Neuronal stem cell (in vitro differentiated cells): ENCODE measurements around the gene IL17C.

Experiments
- DNase-seq: peaks from one replicate; pipeline ENCODE4 v3.0.0-alpha.2; 2013; ENCODE audit warnings: low spot score
- H2AFZ ChIP-seq: one replicate; pipeline ENCODE4 v1.6.1; 2013; ENCODE audit warnings: mild to moderate bottlenecking, low read length, inconsistent platforms
- H2AK5ac ChIP-seq: 2 replicates; pipeline ENCODE4 v1.6.1; 2013; ENCODE audit warnings: low read depth, mild to moderate bottlenecking, inconsistent platforms, low read length, moderate library complexity, mixed read lengths
- H2BK120ac ChIP-seq: 2 replicates; pipeline ENCODE4 v1.6.1; 2013; ENCODE audit warnings: low read depth, mild to moderate bottlenecking, inconsistent platforms, low read length, moderate library complexity, mixed read lengths
- H2BK12ac ChIP-seq: one replicate; pipeline ENCODE4 v1.6.1; 2013; ENCODE audit warnings: low read length, inconsistent platforms
- H2BK15ac ChIP-seq: 2 replicates; pipeline ENCODE4 v1.6.1; 2013; ENCODE audit warnings: mild to moderate bottlenecking, low read length, inconsistent platforms, mixed read lengths
- H2BK5ac ChIP-seq: one replicate; pipeline ENCODE4 v1.6.1; 2013; ENCODE audit warnings: inconsistent platforms, mild to moderate bottlenecking, low read length, moderate library complexity
- H3K14ac ChIP-seq: one replicate; pipeline ENCODE4 v1.6.1; 2013; ENCODE audit warnings: low read length, inconsistent platforms
- H3K18ac ChIP-seq: 2 replicates; pipeline ENCODE4 v1.6.1; 2013; ENCODE audit warnings: low read length, inconsistent platforms
- H3K23ac ChIP-seq: 2 replicates; pipeline ENCODE4 v1.6.1; 2013; ENCODE audit warnings: low read depth, mild to moderate bottlenecking, mixed read lengths, low read length, inconsistent platforms; ENCODE audit not compliant: poor library complexity
- H3K27ac ChIP-seq: replicated peaks from 3 replicates; pipeline ENCODE4 v1.5.1; 2013; ENCODE audit warnings: low read length, inconsistent platforms
- H3K27me3 ChIP-seq, 3 experiments: 2 replicates each; pipeline ENCODE4 v1.6.1; 2013; ENCODE audit warnings: low read length in 3 of 3, mild to moderate bottlenecking in 2 of 3, inconsistent platforms in 1 of 3, low read depth in 1 of 3, mixed read lengths in 1 of 3, moderate library complexity in 1 of 3; ENCODE audit not compliant: control insufficient read depth in 3 of 3, insufficient read depth in 3 of 3
- H3K36me3 ChIP-seq, 2 donors: replicated peaks in 1 of 2; 2 replicates each; pipeline ENCODE4 v1.6.1; 2013; ENCODE audit warnings: low read length in 2 of 2; ENCODE audit not compliant: control insufficient read depth in 2 of 2, insufficient read depth in 2 of 2
- H3K4ac ChIP-seq: 2 replicates; pipeline ENCODE4 v1.6.1; 2013; ENCODE audit warnings: inconsistent platforms, mild to moderate bottlenecking, low read length, moderate library complexity
- H3K4me1 ChIP-seq, 2 donors: 1 replicate in 1 of 2; 2 replicates in 1 of 2; pipeline ENCODE4 v1.6.1; 2013; ENCODE audit warnings: low read length in 2 of 2, low read depth in 1 of 2; ENCODE audit not compliant: control insufficient read depth in 2 of 2, insufficient read depth in 1 of 2
- H3K4me2 ChIP-seq: one replicate; pipeline ENCODE4 v1.6.1; 2013; ENCODE audit warnings: mild to moderate bottlenecking, low read length, inconsistent platforms; ENCODE audit not compliant: insufficient read depth, poor library complexity, severe bottlenecking
- H3K4me3 ChIP-seq, 2 donors: 2 replicates each; pipeline ENCODE4 v1.5.1; 2013; ENCODE audit warnings: low read length in 2 of 2, mild to moderate bottlenecking in 2 of 2, inconsistent platforms in 1 of 2, moderate library complexity in 1 of 2
- H3K79me1 ChIP-seq: one replicate; pipeline ENCODE4 v1.6.1; 2013; ENCODE audit warnings: low read depth, mild to moderate bottlenecking, inconsistent platforms, low read length, moderate library complexity
- H3K9ac ChIP-seq: one replicate; pipeline ENCODE4 v1.6.1; 2013; ENCODE audit warnings: mild to moderate bottlenecking, low read depth, low read length, inconsistent platforms; ENCODE audit not compliant: poor library complexity
- H3K9me3 ChIP-seq, 2 donors: replicated peaks in 1 of 2; 2 replicates each; pipeline versions ENCODE3 to v1.6.1; 2013; ENCODE audit warnings: low read length in 2 of 2, mild to moderate bottlenecking in 2 of 2, inconsistent platforms in 1 of 2, low read depth in 1 of 2, mixed read lengths in 1 of 2, moderate library complexity in 1 of 2; ENCODE audit not compliant: control insufficient read depth in 2 of 2, insufficient read depth in 1 of 2
- H4K8ac ChIP-seq: one replicate; pipeline ENCODE4 v1.6.1; 2013; ENCODE audit warnings: low read depth, mild to moderate bottlenecking, inconsistent platforms, low read length, moderate library complexity
- H4K91ac ChIP-seq: one replicate; pipeline ENCODE4 v1.6.1; 2013; ENCODE audit warnings: low read length, low read depth, mild to moderate bottlenecking, inconsistent platforms; ENCODE audit not compliant: poor library complexity
- WGBS, 2 donors: extraction: QIAGEN DNeasy Blood & Tissue Kit; methylation state at CpG; one replicate each; pipeline ENCODE4 v1.1.7; 2013; ENCODE audit warnings: missing lambda C conversion rate in 2 of 2, mixed read lengths in 1 of 2; ENCODE audit not compliant: insufficient read length in 2 of 2, insufficient replicate concordance in 1 of 2; ENCODE audit errors: extremely low coverage in 2 of 2; 5-methylcytosine and 5-hydroxymethylcytosine counted together

Gene IL17C

GRCh38 chr16:88599825-88600538, 38.4 kb upstream of the IL17C start:
- Histone ChIP-seq H3K36me3 (peaks cover 44 to 80% of the 10 kb centered on the region in 2 donors), H2BK12ac (no peak overlapping the region), H3K4ac (no peak overlapping the region), H3K4me2 (no peak overlapping the region), H2AFZ (no peak overlapping the region), H3K27me3 (no peaks in the 10 kb centered on the region), H3K9me3 (peaks cover 0 to 5% of the 10 kb centered on the region in 2 donors), H2AK5ac (no peak overlapping the region), H2BK120ac (no peak overlapping the region), H3K4me1 (no peaks in the 10 kb centered on the region), H3K79me1 (peaks cover 9% of the 10 kb centered on the region), H3K18ac (no peak overlapping the region), H2BK5ac (no peak overlapping the region), H3K23ac (no peak overlapping the region), H4K8ac (no peak overlapping the region), H3K9ac (no peak overlapping the region), H3K27ac (no peak overlapping the region), H2BK15ac (no peak overlapping the region), H4K91ac (no peak overlapping the region), H3K14ac (no peak overlapping the region), H3K4me3 (no peak overlapping the region)
- no peak for DNase-seq
- WGBS, 2 donors = no CpG with 5 or more reads among the region's 25 CpGs

- no peak for DNase-seq
- Histone ChIP-seq H2AFZ (no peak overlapping the region), H3K36me3 (peaks cover 48 to 83% of the 10 kb centered on the region in 2 donors), H3K9me3 (peaks cover 0 to 5% of the 10 kb centered on the region in 2 donors), H3K4me3 (no peak overlapping the region), H3K18ac (no peak overlapping the region), H2BK120ac (no peak overlapping the region), H3K79me1 (peaks cover 9% of the 10 kb centered on the region), H4K8ac (no peak overlapping the region), H2BK15ac (no peak overlapping the region), H4K91ac (no peak overlapping the region), H3K4me1 (no peaks in the 10 kb centered on the region), H3K4me2 (no peak overlapping the region), H3K27me3 (no peaks in the 10 kb centered on the region), H3K4ac (no peak overlapping the region), H3K14ac (no peak overlapping the region), H3K27ac (no peak overlapping the region), H3K23ac (no peak overlapping the region), H2BK12ac (no peak overlapping the region), H3K9ac (no peak overlapping the region), H2AK5ac (no peak overlapping the region), H2BK5ac (no peak overlapping the region)
- no CpG with 5 or more reads among the region's 6 CpGs for WGBS, 2 donors
Observed at GRCh38 chr16:88600539-88600896, 37.9 kb upstream of the IL17C start.

- no peak overlapping the region for H2BK15ac ChIP-seq
- peaks cover 9% of the 10 kb centered on the region for H3K79me1 ChIP-seq
- WGBS, 2 donors = no CpG with 5 or more reads among the region's 9 CpGs
- peaks cover 56 to 86% of the 10 kb centered on the region in 2 donors for H3K36me3 ChIP-seq
- no peak overlapping the region for H3K27ac ChIP-seq
- no peak overlapping the region for H3K4me2 ChIP-seq
- H3K4me3 ChIP-seq = no peak overlapping the region
- no peak overlapping the region for H3K18ac ChIP-seq
- H3K4ac ChIP-seq = no peak overlapping the region
- no peak overlapping the region for H2BK120ac ChIP-seq
- no peak overlapping the region for H2BK12ac ChIP-seq
- no peak overlapping the region for H4K8ac ChIP-seq
- no peak for DNase-seq
- no peak overlapping the region for H3K14ac ChIP-seq
- no peak overlapping the region for H4K91ac ChIP-seq
- peaks cover 0 to 5% of the 10 kb centered on the region in 2 donors for H3K9me3 ChIP-seq
- no peaks in the 10 kb centered on the region for H3K27me3 ChIP-seq
- no peaks in the 10 kb centered on the region for H3K4me1 ChIP-seq
- peak overlapping the region; percentile 83 for H3K23ac ChIP-seq
- peak overlapping the region; percentile 94 for H2BK5ac ChIP-seq
- no peak overlapping the region for H2AFZ ChIP-seq
- no peak overlapping the region for H3K9ac ChIP-seq
- peak overlapping the region; percentile 7 for H2AK5ac ChIP-seq
Observed at GRCh38 chr16:88601313-88602036, 36.9 kb upstream of the IL17C start.

GRCh38 chr16:88602091-88602490, 36.3 kb upstream of the IL17C start:
- DNase-seq = no peak
- Histone ChIP-seq H2BK5ac (peak overlapping the region; percentile 94), H3K4me3 (peak overlapping the region in 1 of 2 donors; percentile 42), H3K4me2 (no peak overlapping the region), H2AK5ac (no peak overlapping the region), H3K23ac (peak overlapping the region; percentile 83), H4K8ac (no peak overlapping the region), H2BK12ac (no peak overlapping the region), H3K14ac (no peak overlapping the region), H3K27me3 (no peaks in the 10 kb centered on the region), H3K4ac (no peak overlapping the region), H3K27ac (no peak overlapping the region), H3K79me1 (peaks cover 9% of the 10 kb centered on the region), H3K9ac (no peak overlapping the region), H2BK15ac (no peak overlapping the region), H2AFZ (no peak overlapping the region), H3K36me3 (peaks cover 61 to 93% of the 10 kb centered on the region in 2 donors), H3K9me3 (peaks cover 0 to 5% of the 10 kb centered on the region in 2 donors), H3K4me1 (no peaks in the 10 kb centered on the region), H3K18ac (no peak overlapping the region), H2BK120ac (no peak overlapping the region), H4K91ac (no peak overlapping the region)
- WGBS, 2 donors = no CpG with 5 or more reads among the region's 7 CpGs
